Panc1 (cell line): Measurements from ENCODE around the gene METTL27. TPM values are rescaled to one million over a fixed set of nuclear protein-coding genes. Genes with fewer than 3 reads are reported as not detected.

Experiments used
- ATAC-seq: fragments of 200-7000 bp; cut with Tn5 transposase; 2 replicates; pipeline ENCODE4 v1.9.1; 2020; ENCODE audit warnings: mild to moderate bottlenecking, moderate library complexity
- BruUV-seq: library from RNA; stranded (reverse); fragments of 400-500 nt; replicated peaks from 2 replicates; lab custom pipeline; 2021; lab: Mats Ljungman, UMichigan
- CTCF ChIA-PET: fragments of 300-600 bp; sonication (Branson Sonifier 250); formaldehyde crosslinking; loops from one replicate; lab custom pipeline; 2022; ENCODE audit warnings: antibody characterized with exemption; lab: Charles Lee
- POLR2A ChIA-PET: fragments of 300-600 bp; sonication (Branson Sonifier 250); formaldehyde crosslinking; loops from one replicate; lab custom pipeline; 2022; ENCODE audit warnings: antibody characterized with exemption; lab: Charles Lee
- DNase-seq: peaks from one replicate; pipeline ENCODE4 v3.0.0-alpha.2; 2010; ENCODE audit warnings: low read depth, low spot score
- H3K27ac ChIP-seq: 2 replicates; pipeline ENCODE4 v1.5.1; 2011; ENCODE audit warnings: mild to moderate bottlenecking, low read length, inconsistent platforms
- H3K27me3 ChIP-seq: fragments of 200-500 bp; sonication (Bioruptor generic); 2 replicates; pipeline ENCODE4 v1.6.0; 2014; ENCODE audit warnings: low read length, inconsistent platforms; ENCODE audit not compliant: control insufficient read depth, insufficient read depth
- H3K36me3 ChIP-seq: fragments of 200-500 bp; sonication (Bioruptor generic); 2 replicates; pipeline ENCODE4 v1.5.1; 2014; ENCODE audit warnings: inconsistent platforms, mild to moderate bottlenecking, low read length, moderate library complexity; ENCODE audit not compliant: control insufficient read depth, insufficient read depth
- H3K4me1 ChIP-seq: 2 replicates; pipeline ENCODE4 v1.5.1; 2011; ENCODE audit warnings: inconsistent platforms, mild to moderate bottlenecking, low read length, moderate library complexity; ENCODE audit not compliant: control insufficient read depth, insufficient read depth
- H3K4me3 ChIP-seq, 2 experiments: 2 replicates each; pipeline ENCODE4 v1.5.1; 2011 to 2012; ENCODE audit warnings: low read depth in 2 of 2, low read length in 2 of 2, mild to moderate bottlenecking in 2 of 2, inconsistent platforms in 1 of 2, moderate library complexity in 1 of 2
- H3K9me3 ChIP-seq: fragments of 200-500 bp; sonication (Bioruptor generic); 2 replicates; pipeline ENCODE4 v1.5.1; 2014; ENCODE audit warnings: low read depth, mild to moderate bottlenecking, inconsistent platforms, low read length, moderate library complexity; ENCODE audit not compliant: control insufficient read depth, insufficient read depth
- CTCF ChIP-seq: fragments of 450-650 bp; IDR thresholded peaks from 2 replicates; pipeline ENCODE4 v1.5.1; 2017; ENCODE audit warnings: mild to moderate bottlenecking
- POLR2AphosphoS5 ChIP-seq: IDR thresholded peaks from 2 replicates; pipeline ENCODE4 v1.6.1; 2012; ENCODE audit warnings: mild to moderate bottlenecking, low read depth, low read length, moderate library complexity
- REST ChIP-seq, 2 experiments: IDR thresholded peaks; 2 replicates each; pipeline ENCODE4 v1.6.1; 2011 to 2012; ENCODE audit warnings: low read depth in 2 of 2, control low read depth in 1 of 2, low read length in 1 of 2, mild to moderate bottlenecking in 1 of 2, moderate library complexity in 1 of 2; ENCODE audit not compliant: insufficient read depth in 1 of 2
- SIN3A ChIP-seq: IDR thresholded peaks from 2 replicates; pipeline ENCODE4 v1.6.1; 2012; ENCODE audit warnings: low read depth, mild to moderate bottlenecking, low read length, moderate library complexity, borderline replicate concordance; ENCODE audit not compliant: insufficient read depth
- TCF7L2 ChIP-seq: IDR thresholded peaks from 2 replicates; pipeline ENCODE4 v1.6.1; 2011; ENCODE audit warnings: mild to moderate bottlenecking, low read depth, low read length, inconsistent platforms
- in situ Hi-C: cut with HindIII; loops from 2 replicates; pipeline ENCODE4 v1.10.0; 2016; ENCODE audit warnings: low sequenced_read_pairs, low pct_unique_long_range_greater_than_20kb
- intact Hi-C: fragments of 100-400 bp; cut with micrococcal nuclease; formaldehyde crosslinking; loops from one replicate; pipeline ENCODE4 v1.10.0; 2022; ENCODE audit not compliant: unreplicated experiment
- total RNA-seq: library from RNA; stranded (reverse); gene quantifications from one replicate; pipeline ENCODE4 v1.2.1, GENCODE V29; 2021; ENCODE audit not compliant: unreplicated experiment

Gene METTL27
- total RNA-seq, 1 experiment from 2014 or later = 3.4 TPM

- Histone ChIP-seq H3K4me3 (peak overlapping the region; percentile 70 to 76), H3K9me3 (no peaks in the 10 kb centered on the region), H3K27ac (peak overlapping the region; percentile 83), H3K4me1 (peaks cover 21% of the 10 kb centered on the region), H3K36me3 (no peaks in the 10 kb centered on the region; the same call in 1 of the 2 replicates), H3K27me3 (no peaks in the 10 kb centered on the region)
- TF ChIP-seq REST (IDR thresholded peaks at IDR 0.05; ENCODE audit: insufficient read depth in 1 of 2, low read depth in 2 of 2, low read length in 1 of 2) = no peak
- no peak for TF ChIP-seq TCF7L2
- no peak for TF ChIP-seq SIN3A
- no peak for TF ChIP-seq CTCF
- TF ChIP-seq POLR2AphosphoS5 = no peak
- intact Hi-C loops (no loop called here), in situ Hi-C loops (no loop called here)
- ATAC-seq (peak; percentile 56), DNase-seq (no peak)
- BruUV-seq = no TSS peak
- ChIA-PET CTCF (no interaction called here), POLR2A (interaction anchor here (1.6 to 1.8 kb wide), 2 partner anchors 8 to 9 kb away, joined by 6 read pairs; no protein-coding TSS in a partner anchor)
These were observed 638 bp downstream of the METTL27 start for GRCh38 chr7:73841689-73842066.

- Histone ChIP-seq H3K4me3 (peak overlapping the region in 1 of 2 experiments; percentile 76; a peak in 2 of 4 replicates), H3K9me3 (no peaks in the 10 kb centered on the region), H3K27ac (peak overlapping the region; percentile 83), H3K27me3 (no peaks in the 10 kb centered on the region), H3K36me3 (no peaks in the 10 kb centered on the region; the same call in 1 of the 2 replicates), H3K4me1 (peaks cover 21% of the 10 kb centered on the region)
- no peak for ATAC-seq
- BruUV-seq = no TSS peak
- TF ChIP-seq POLR2AphosphoS5 (no peak), SIN3A (no peak), CTCF (no peak), REST (IDR thresholded peaks at IDR 0.05; ENCODE audit: insufficient read depth in 1 of 2, low read depth in 2 of 2, low read length in 1 of 2) (no peak), TCF7L2 (no peak)
- POLR2A ChIA-PET = interaction anchor here (1.8 kb wide), 1 partner anchor 10 kb away, joined by 6 read pairs; no protein-coding TSS in a partner anchor
- no peak for DNase-seq
- CTCF ChIA-PET = interaction anchor here (0.6 kb wide), 2 partner anchors 176 to 361 kb away, joined by 7 to 10 read pairs; no protein-coding TSS in a partner anchor
- in situ Hi-C loops = no loop called here
- intact Hi-C loops = no loop called here
These were observed 1.5 kb downstream of the METTL27 start for GRCh38 chr7:73840715-73841379.
